GM12801 (cell line): ENCODE data around the gene PGA4.
"Not testable (repeated sequence)": the region's sequence is repeated elsewhere in the genome, so short reads cannot be mapped to it uniquely, and the experiment has no call there.

ENCODE experiments used
- CTCF ChIP-seq: IDR thresholded peaks from one replicate; pipeline ENCODE4 v1.5.1; 2011; ENCODE audit warnings: control low read depth; ENCODE audit not compliant: insufficient read length; ENCODE audit errors: extremely low read depth

The PGA4 gene

DNA sequence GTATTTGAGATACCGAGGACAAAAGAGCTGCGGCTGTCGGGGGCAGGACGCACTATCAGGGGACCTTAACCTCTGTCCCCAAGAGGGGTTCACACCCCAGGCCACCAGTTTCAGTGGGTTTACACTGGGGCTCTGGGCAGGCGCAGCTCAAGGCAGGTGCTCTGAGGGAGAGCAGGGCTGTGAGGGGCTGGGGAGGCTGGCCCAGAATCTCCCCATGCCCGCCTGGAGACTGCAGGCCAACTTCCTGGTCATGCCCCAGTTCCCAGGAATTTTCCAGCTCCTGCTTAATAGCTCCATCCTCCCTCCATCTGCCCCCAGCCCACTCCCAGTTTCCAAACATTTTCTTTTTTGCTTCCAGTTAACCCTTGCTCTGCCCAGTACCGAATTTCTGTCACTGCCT is 26.4 kb upstream of the PGA4 start:
- TF ChIP-seq CTCF, result no peak

GRCh38 chr11:61198361-61198760 is 23.8 kb upstream of the PGA4 start:
- TF ChIP-seq CTCF, result no peak

GRCh38 chr11:61198948-61199523 is 23.1 kb upstream of the PGA4 start:
- no peak for TF ChIP-seq CTCF

GRCh38 chr11:61201476-61201875 is 20.7 kb upstream of the PGA4 start:
- TF ChIP-seq CTCF, result no peak

GRCh38 chr11:61202950-61203746 is 19.0 kb upstream of the PGA4 start, which contains the start of gene PGA3:
TSS of gene PGA3 (plus strand) at chr11:61203515. CDS start at chr11:61203565, 50 bp downstream.
- TF ChIP-seq CTCF, result not testable (repeated sequence)

GRCh38 chr11:61240875-61241274 is 18.7 kb downstream of the PGA4 start, which contains the start of gene PGA5:
TSS of gene PGA5 (plus strand) at chr11:61241175. CDS start at chr11:61241227, 52 bp downstream.
- not testable (repeated sequence) for TF ChIP-seq CTCF

DNA sequence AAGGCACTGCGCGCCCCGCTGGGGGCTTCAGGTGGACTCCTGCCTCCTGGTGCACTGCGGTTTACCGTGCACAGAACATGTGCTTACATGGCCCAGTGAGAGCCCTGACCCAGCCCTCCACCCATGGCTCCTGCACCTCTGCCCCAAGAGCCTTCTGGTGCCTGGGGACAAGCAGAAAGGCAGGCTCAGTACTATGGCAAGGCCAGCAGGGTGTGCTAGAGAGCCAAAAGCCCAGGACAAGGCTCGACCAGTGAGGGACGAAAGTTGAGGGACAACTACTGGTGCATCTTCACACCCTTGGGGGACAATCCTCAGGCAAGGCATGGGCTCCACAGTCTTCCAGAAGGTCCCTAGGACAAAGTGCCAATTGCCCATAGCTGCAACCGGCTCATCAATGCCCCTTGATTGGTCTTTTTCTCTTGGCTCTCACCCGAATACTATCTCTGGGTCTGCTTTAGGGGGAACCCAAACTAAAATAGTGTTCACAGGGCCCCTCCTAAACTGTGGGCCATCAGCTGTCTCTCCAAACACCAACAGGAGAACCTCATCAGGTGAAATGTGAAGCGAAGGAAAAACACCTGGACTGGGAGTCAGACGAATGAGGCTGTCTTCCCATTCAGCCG is 32.4 kb downstream of the PGA4 start:
- TF ChIP-seq CTCF, result no peak
